ENCODE results near the gene DENND1B.

GRCh38 chr1:197768014-197768805 is 7.1 kb downstream of the DENND1B start:
- no peak for TF ChIP-seq POLR2A (IDR thresholded peaks at IDR 0.05)
- TF ChIP-seq, protein P1, sequence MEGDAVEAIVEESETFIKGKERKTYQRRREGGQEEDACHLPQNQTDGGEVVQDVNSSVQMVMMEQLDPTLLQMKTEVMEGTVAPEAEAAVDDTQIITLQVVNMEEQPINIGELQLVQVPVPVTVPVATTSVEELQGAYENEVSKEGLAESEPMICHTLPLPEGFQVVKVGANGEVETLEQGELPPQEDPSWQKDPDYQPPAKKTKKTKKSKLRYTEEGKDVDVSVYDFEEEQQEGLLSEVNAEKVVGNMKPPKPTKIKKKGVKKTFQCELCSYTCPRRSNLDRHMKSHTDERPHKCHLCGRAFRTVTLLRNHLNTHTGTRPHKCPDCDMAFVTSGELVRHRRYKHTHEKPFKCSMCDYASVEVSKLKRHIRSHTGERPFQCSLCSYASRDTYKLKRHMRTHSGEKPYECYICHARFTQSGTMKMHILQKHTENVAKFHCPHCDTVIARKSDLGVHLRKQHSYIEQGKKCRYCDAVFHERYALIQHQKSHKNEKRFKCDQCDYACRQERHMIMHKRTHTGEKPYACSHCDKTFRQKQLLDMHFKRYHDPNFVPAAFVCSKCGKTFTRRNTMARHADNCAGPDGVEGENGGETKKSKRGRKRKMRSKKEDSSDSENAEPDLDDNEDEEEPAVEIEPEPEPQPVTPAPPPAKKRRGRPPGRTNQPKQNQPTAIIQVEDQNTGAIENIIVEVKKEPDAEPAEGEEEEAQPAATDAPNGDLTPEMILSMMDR (IDR thresholded peaks at IDR 0.05) = no peak
